WTC11 (cell line): ENCODE measurements around the gene SEMA6B. TPM values are rescaled to one million over a fixed set of nuclear protein-coding genes. Genes with fewer than 3 reads are reported as not detected.
"Not testable (repeated sequence)": the region's sequence is repeated elsewhere in the genome, so short reads cannot be mapped to it uniquely, and the experiment has no call there.

Experiments
- ATAC-seq: fragments of 200-7000 bp; cut with Tn5 transposase; 2 replicates; pipeline ENCODE4 v1.10.0; 2021; ENCODE audit warnings: mild to moderate bottlenecking, moderate library complexity
- CTCF ChIA-PET: fragments of 300-600 bp; sonication (Branson Sonifier 250); formaldehyde crosslinking; loops from one replicate; lab custom pipeline; 2021; ENCODE audit warnings: antibody characterized with exemption; lab: Charles Lee
- POLR2A ChIA-PET: fragments of 350-600 bp; sonication (Branson Sonifier 250); formaldehyde crosslinking; loops from one replicate; lab custom pipeline; 2021; ENCODE audit warnings: antibody characterized with exemption; lab: Charles Lee
- DNase-seq: peaks from one replicate; pipeline ENCODE4 v3.0.0; 2021; ENCODE audit warnings: low spot score
- H3K27ac Mint-ChIP-seq: 2 replicates; pipeline ENCODE4 v1.8.0; 2021; ENCODE audit warnings: mixed read lengths
- H3K27me3 Mint-ChIP-seq: 2 replicates; pipeline ENCODE4 v1.8.0; 2021; ENCODE audit warnings: low read depth, mild to moderate bottlenecking, moderate library complexity, mixed read lengths
- H3K36me3 Mint-ChIP-seq: 2 replicates; pipeline ENCODE4 v1.8.0; 2021; ENCODE audit warnings: mixed read lengths
- H3K4me1 Mint-ChIP-seq: 2 replicates; pipeline ENCODE4 v1.8.0; 2022; ENCODE audit warnings: mixed read lengths
- H3K4me3 Mint-ChIP-seq: 2 replicates; pipeline ENCODE4 v1.8.0; 2021; ENCODE audit warnings: mild to moderate bottlenecking, moderate library complexity, mixed read lengths
- H3K9me3 Mint-ChIP-seq: 2 replicates; pipeline ENCODE4 v1.8.0; 2021; ENCODE audit warnings: mixed read lengths
- E2F1 ChIP-seq: sonication (generic); formaldehyde crosslinking; IDR thresholded peaks from 2 replicates; pipeline ENCODE4 v1.8.0; 2022; ENCODE audit warnings: mild to moderate bottlenecking, missing genetic modification reagents
- ELF4 ChIP-seq: sonication (generic); formaldehyde crosslinking; IDR thresholded peaks from 2 replicates; pipeline ENCODE4 v1.8.1; 2022; ENCODE audit warnings: low read depth, mild to moderate bottlenecking, moderate library complexity, missing genetic modification reagents
- ETV6 ChIP-seq: sonication (generic); formaldehyde crosslinking; IDR thresholded peaks from 2 replicates; pipeline ENCODE4 v1.8.1; 2022; ENCODE audit warnings: mild to moderate bottlenecking, missing genetic modification reagents
- GABPB1 ChIP-seq: sonication (generic); formaldehyde crosslinking; IDR thresholded peaks from 2 replicates; pipeline ENCODE4 v1.8.1; 2023; ENCODE audit warnings: mild to moderate bottlenecking, missing genetic modification reagents
- IRF2 ChIP-seq: sonication (generic); formaldehyde crosslinking; IDR thresholded peaks from 2 replicates; pipeline ENCODE4 v1.8.0; 2022; ENCODE audit warnings: low read depth, missing genetic modification reagents, borderline replicate concordance
- NR1H2 ChIP-seq: sonication (generic); formaldehyde crosslinking; IDR thresholded peaks from 2 replicates; pipeline ENCODE4 v1.9.0; 2021; ENCODE audit warnings: mild to moderate bottlenecking, moderate library complexity, missing genetic modification reagents
- NR3C1 ChIP-seq: sonication (generic); formaldehyde crosslinking; conservative IDR thresholded peaks from 2 replicates; pipeline ENCODE4 v1.8.1; 2023; ENCODE audit warnings: low read depth, mild to moderate bottlenecking, missing genetic modification reagents
- PRRX2 ChIP-seq: fragments of 250-450 bp; sonication (Bioruptor Pico); IDR thresholded peaks from 2 replicates; pipeline ENCODE4 v1.8.0; 2021; ENCODE audit warnings: mild to moderate bottlenecking
- SP1 ChIP-seq: sonication (generic); formaldehyde crosslinking; conservative IDR thresholded peaks from 2 replicates; pipeline ENCODE4 v1.8.1; 2022; ENCODE audit warnings: missing genetic modification reagents
- USF2 ChIP-seq: sonication (generic); formaldehyde crosslinking; IDR thresholded peaks from 2 replicates; pipeline ENCODE4 v1.8.1; 2023; ENCODE audit warnings: mild to moderate bottlenecking, missing genetic modification reagents, moderate library complexity
- ZBTB21 ChIP-seq: sonication (generic); formaldehyde crosslinking; IDR thresholded peaks from 2 replicates; pipeline ENCODE4 v1.8.1; 2023; ENCODE audit warnings: mild to moderate bottlenecking, missing genetic modification reagents, borderline replicate concordance
- ZMAT4 ChIP-seq: fragments of 250-450 bp; sonication (Bioruptor Pico); IDR thresholded peaks from 2 replicates; pipeline ENCODE4 v1.9.0; 2021; ENCODE audit warnings: mild to moderate bottlenecking
- ZNF121 ChIP-seq: sonication (generic); formaldehyde crosslinking; IDR thresholded peaks from 2 replicates; pipeline ENCODE4 v1.8.0; 2023; ENCODE audit warnings: missing genetic modification reagents
- ZNF396 ChIP-seq: fragments of 250-450 bp; sonication (Bioruptor Pico); IDR thresholded peaks from 2 replicates; pipeline ENCODE4 v1.8.0; 2021; ENCODE audit warnings: mild to moderate bottlenecking, moderate library complexity, borderline replicate concordance
- ZNF416 ChIP-seq: fragments of 250-450 bp; sonication (Bioruptor Pico); IDR thresholded peaks from 2 replicates; pipeline ENCODE4 v1.9.0; 2021; ENCODE audit warnings: mild to moderate bottlenecking, inconsistent platforms
- ZSCAN18 ChIP-seq: fragments of 250-450 bp; sonication (Bioruptor Pico); IDR thresholded peaks from 2 replicates; pipeline ENCODE4 v2.1.2; 2022; ENCODE audit warnings: mild to moderate bottlenecking, moderate library complexity
- total RNA-seq: library from RNA; stranded (reverse); gene quantifications from 3 replicates; pipeline ENCODE4 v1.2.3, GENCODE V29; 2021
- TF ChIP-seq, protein P1 (sequence below): sonication (generic); formaldehyde crosslinking; IDR thresholded peaks from 2 replicates; pipeline ENCODE4 v1.8.0; 2022; ENCODE audit warnings: mild to moderate bottlenecking, missing genetic modification reagents
- TF ChIP-seq, protein P2 (sequence below): sonication (generic); formaldehyde crosslinking; IDR thresholded peaks from 2 replicates; pipeline ENCODE4 v1.8.0; 2023; ENCODE audit warnings: missing genetic modification reagents
- TF ChIP-seq, protein P3 (sequence below): fragments of 250-450 bp; sonication (Bioruptor Pico); IDR thresholded peaks from 2 replicates; pipeline ENCODE4 v1.9.0; 2021; ENCODE audit warnings: mild to moderate bottlenecking
- TF ChIP-seq, protein P4 (sequence below): fragments of 250-450 bp; sonication (Bioruptor Pico); IDR thresholded peaks from 2 replicates; pipeline ENCODE4 v1.9.0; 2021; ENCODE audit warnings: moderate library complexity, mild to moderate bottlenecking, inconsistent platforms, borderline replicate concordance

Gene SEMA6B
- total RNA-seq, 1 experiment from 2014 or later: 45.1 TPM

DNA sequence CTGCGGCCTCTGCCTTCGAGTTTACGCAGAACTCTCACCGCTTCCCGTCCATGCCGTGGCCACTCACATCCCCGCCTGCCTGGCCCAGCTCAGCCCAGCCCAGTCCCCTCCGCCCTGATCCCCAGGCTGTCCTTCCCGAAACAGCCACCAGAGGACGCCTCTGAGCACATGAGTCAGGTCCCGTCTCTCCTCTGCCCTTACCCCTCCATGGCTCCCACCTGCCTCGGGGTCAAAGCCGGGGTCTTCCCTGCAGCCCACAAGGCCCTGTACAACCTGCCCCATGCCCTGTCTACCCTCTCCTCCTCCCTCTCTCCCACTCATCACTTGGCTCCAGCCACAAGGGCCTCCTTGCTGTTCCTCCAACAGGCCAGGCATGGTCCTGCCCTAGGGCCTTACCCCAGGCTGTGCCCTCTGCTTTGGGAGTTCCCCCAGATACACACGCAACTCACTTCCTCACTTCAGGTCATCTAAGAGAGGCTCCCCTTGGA lies 8.1 kb upstream of the SEMA6B start (continued):
- TF ChIP-seq, protein P1, sequence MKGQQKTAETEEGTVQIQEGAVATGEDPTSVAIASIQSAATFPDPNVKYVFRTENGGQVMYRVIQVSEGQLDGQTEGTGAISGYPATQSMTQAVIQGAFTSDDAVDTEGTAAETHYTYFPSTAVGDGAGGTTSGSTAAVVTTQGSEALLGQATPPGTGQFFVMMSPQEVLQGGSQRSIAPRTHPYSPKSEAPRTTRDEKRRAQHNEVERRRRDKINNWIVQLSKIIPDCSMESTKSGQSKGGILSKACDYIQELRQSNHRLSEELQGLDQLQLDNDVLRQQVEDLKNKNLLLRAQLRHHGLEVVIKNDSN (CRISPR knock-in tag): 0 out of 2 replicates have a peak, but pooled peaks have one; percentile 27

DNA sequence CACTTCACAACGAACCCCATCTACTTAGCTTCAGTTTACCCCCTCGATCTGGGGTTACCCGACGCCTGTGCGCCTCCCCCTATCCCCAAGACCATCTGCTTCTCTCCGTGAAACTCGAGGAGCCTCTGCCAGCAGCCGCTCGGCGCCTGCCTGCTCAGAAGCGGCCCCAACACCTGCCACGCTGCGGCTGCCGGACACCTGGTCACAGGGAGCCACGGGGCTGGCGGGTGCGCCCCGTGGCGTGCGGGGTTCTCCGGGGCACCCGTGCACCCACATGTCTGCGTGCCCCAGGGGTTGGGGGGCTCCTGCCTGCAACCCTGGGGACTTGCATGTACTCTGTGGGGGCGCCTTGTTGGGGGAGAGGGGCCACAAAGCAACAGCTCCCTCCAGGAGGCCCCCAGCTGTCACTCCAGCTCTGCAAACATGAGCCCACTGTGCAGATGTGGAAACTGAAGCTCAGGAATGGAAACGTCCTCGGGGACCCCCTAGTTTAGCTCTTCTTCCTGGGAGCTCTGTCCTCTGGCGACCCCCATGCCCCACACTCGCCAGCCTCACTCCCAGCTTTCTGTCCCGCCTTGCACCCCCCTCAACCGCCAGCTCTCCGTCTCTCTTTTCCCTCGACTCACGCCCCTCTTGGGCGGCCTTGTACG lies 7.0 kb upstream of the SEMA6B start:
- no peak for ATAC-seq
- H3K27ac Mint-ChIP-seq: no peak overlapping the region

DNA sequence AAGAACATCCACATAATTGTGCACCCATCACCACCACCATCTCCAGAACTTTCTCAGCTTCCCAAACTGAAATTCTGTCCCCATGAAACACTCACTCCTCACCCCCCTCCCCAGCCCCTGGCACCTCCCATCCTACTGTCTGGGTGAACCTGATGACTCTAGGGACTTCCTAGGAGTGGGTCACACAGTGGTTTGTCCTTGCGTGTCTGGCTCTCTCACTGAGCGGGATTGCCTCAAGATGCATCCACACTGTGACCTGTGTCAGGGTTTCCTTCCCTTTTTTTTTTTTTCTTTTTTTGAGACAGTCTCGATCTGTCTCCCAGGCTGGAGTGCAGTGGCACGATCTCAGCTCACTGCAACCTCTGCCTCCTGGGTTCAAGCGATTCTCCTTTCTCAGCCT lies 4.1 kb upstream of the SEMA6B start:
- H3K4me3 Mint-ChIP-seq, H3K4me1 Mint-ChIP-seq, H3K9me3 Mint-ChIP-seq, CTCF ChIA-PET, H3K36me3 Mint-ChIP-seq, H3K27ac Mint-ChIP-seq, H3K27me3 Mint-ChIP-seq, DNase-seq, ATAC-seq: not testable (repeated sequence)
- POLR2A ChIA-PET: interaction anchor here (0.6 kb wide), 1 partner anchor 227 kb away, joined by 4 read pairs; no protein-coding TSS in a partner anchor

More for the DNA sequence above, 7.0 kb upstream of the SEMA6B start:
- no peaks in the 10 kb centered on the region for H3K27me3 Mint-ChIP-seq
- POLR2A ChIA-PET: no interaction called here
- no peak overlapping the region for H3K4me3 Mint-ChIP-seq
- TF ChIP-seq GABPB1 (CRISPR knock-in tag): no peak
- TF ChIP-seq, protein P2, sequence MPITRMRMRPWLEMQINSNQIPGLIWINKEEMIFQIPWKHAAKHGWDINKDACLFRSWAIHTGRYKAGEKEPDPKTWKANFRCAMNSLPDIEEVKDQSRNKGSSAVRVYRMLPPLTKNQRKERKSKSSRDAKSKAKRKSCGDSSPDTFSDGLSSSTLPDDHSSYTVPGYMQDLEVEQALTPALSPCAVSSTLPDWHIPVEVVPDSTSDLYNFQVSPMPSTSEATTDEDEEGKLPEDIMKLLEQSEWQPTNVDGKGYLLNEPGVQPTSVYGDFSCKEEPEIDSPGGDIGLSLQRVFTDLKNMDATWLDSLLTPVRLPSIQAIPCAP (CRISPR knock-in tag): no peak
- TF ChIP-seq ELF4 (CRISPR knock-in tag): no peak
- no peak for TF ChIP-seq ZBTB21 (CRISPR knock-in tag)
- TF ChIP-seq NR1H2 (CRISPR knock-in tag): no peak
- TF ChIP-seq, protein P3, sequence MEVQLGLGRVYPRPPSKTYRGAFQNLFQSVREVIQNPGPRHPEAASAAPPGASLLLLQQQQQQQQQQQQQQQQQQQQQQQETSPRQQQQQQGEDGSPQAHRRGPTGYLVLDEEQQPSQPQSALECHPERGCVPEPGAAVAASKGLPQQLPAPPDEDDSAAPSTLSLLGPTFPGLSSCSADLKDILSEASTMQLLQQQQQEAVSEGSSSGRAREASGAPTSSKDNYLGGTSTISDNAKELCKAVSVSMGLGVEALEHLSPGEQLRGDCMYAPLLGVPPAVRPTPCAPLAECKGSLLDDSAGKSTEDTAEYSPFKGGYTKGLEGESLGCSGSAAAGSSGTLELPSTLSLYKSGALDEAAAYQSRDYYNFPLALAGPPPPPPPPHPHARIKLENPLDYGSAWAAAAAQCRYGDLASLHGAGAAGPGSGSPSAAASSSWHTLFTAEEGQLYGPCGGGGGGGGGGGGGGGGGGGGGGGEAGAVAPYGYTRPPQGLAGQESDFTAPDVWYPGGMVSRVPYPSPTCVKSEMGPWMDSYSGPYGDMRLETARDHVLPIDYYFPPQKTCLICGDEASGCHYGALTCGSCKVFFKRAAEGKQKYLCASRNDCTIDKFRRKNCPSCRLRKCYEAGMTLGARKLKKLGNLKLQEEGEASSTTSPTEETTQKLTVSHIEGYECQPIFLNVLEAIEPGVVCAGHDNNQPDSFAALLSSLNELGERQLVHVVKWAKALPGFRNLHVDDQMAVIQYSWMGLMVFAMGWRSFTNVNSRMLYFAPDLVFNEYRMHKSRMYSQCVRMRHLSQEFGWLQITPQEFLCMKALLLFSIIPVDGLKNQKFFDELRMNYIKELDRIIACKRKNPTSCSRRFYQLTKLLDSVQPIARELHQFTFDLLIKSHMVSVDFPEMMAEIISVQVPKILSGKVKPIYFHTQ (CRISPR knock-in tag): no peak
- no peak for TF ChIP-seq ZNF121 (CRISPR knock-in tag)
- TF ChIP-seq, protein P1 (CRISPR knock-in tag): no peak
- TF ChIP-seq NR3C1 (CRISPR knock-in tag): no peak
- no peak for TF ChIP-seq SP1 (CRISPR knock-in tag)
- no peak for TF ChIP-seq ZMAT4
- TF ChIP-seq ZNF416 (CRISPR knock-in tag): no peak
- TF ChIP-seq ZNF396 (CRISPR knock-in tag): no peak
- no peak for TF ChIP-seq USF2 (CRISPR knock-in tag)
- TF ChIP-seq PRRX2 (CRISPR knock-in tag): no peak
- TF ChIP-seq, protein P4, sequence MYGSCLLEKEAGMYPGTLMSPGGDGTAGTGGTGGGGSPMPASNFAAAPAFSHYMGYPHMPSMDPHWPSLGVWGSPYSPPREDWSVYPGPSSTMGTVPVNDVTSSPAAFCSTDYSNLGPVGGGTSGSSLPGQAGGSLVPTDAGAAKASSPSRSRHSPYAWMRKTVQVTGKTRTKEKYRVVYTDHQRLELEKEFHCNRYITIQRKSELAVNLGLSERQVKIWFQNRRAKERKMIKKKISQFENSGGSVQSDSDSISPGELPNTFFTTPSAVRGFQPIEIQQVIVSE (CRISPR knock-in tag): no peak
- TF ChIP-seq E2F1: no peak
- TF ChIP-seq IRF2 (CRISPR knock-in tag): no peak
- TF ChIP-seq ZSCAN18 (CRISPR knock-in tag): no peak
- no peak for TF ChIP-seq ETV6 (CRISPR knock-in tag)
- TF ChIP-seq, all 79 proteins: peak for 0
- DNase-seq: no peak
- H3K9me3 Mint-ChIP-seq: no peaks in the 10 kb centered on the region
- H3K4me1 Mint-ChIP-seq: peaks cover 2% of the 10 kb centered on the region; the same call in 1 of the 2 replicates
- CTCF ChIA-PET: interaction anchor here (0.7 to 14.6 kb wide), 25 partner anchors 8 to 85 kb away, joined by 3 to 217 read pairs (median 9); partner anchors contain the start of genes PLIN4 and PLIN5
- no peaks in the 10 kb centered on the region for H3K36me3 Mint-ChIP-seq

GRCh38 chr19:4562085-4562484 lies 2.6 kb upstream of the SEMA6B start:
- POLR2A ChIA-PET, H3K36me3 Mint-ChIP-seq: not testable (repeated sequence)

More at GRCh38 chr19:4562085-4562484, 2.6 kb upstream of the SEMA6B start:
- not testable (repeated sequence) for H3K27ac Mint-ChIP-seq, H3K4me1 Mint-ChIP-seq, DNase-seq, H3K4me3 Mint-ChIP-seq, H3K27me3 Mint-ChIP-seq, ATAC-seq, H3K9me3 Mint-ChIP-seq
- CTCF ChIA-PET: interaction anchor here (0.6 to 1.4 kb wide), 3 partner anchors 18 to 162 kb away, joined by 3 read pairs; no protein-coding TSS in a partner anchor
